GM18951 (cell line): ENCODE measurements around the gene ACTL10.

Experiments used
- POLR2A ChIP-seq: IDR thresholded peaks from 4 replicates; pipeline ENCODE4 v1.6.1; 2011; ENCODE audit warnings: mild to moderate bottlenecking; ENCODE audit not compliant: insufficient read length, insufficient read depth; ENCODE audit errors: extremely low read depth
- in situ Hi-C: fragments of 300-500 bp; cut with MboI; formaldehyde crosslinking; loops from one replicate; pipeline ENCODE4 v1.12.0; 2022; ENCODE audit warnings: low sequenced_read_pairs, mixed read lengths, inconsistent platforms; ENCODE audit not compliant: unreplicated experiment

ACTL10 gene

GRCh38 chr20:33663161-33664084 is 3.3 kb upstream of the ACTL10 start:
- in situ Hi-C loops: loop anchor here (10.0 kb wide), 1 partner anchor 209 kb away; no protein-coding TSS in a partner anchor
- peak; percentile 96 for TF ChIP-seq POLR2A

- TF ChIP-seq POLR2A: no peak
- in situ Hi-C loops: loop anchor here (10.0 kb wide), 1 partner anchor 209 kb away; no protein-coding TSS in a partner anchor
These were observed 2.5 kb upstream of the ACTL10 start for GRCh38 chr20:33664085-33664761.

DNA sequence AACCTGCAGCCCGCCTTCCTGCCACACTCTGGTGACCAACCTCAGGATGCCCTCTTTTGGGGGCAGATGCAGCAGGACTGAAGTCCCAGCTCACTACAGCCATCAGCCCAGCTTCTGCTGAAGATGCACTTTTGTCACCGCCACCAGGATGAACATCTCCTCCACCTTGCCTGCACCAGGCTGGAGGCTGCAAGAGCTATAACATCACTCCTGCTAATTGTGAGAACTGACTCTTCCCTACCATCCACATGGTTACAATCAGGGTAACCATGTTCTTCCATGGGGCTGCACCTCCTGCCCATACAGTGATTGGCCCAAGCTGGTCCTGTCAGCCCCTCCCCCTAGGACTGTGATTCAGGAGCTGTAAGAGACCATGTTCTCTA is 2.0 kb upstream of the ACTL10 start:
- in situ Hi-C loops: loop anchor here (10.0 kb wide), 1 partner anchor 210 kb away; no protein-coding TSS in a partner anchor
- TF ChIP-seq POLR2A: no peak

DNA sequence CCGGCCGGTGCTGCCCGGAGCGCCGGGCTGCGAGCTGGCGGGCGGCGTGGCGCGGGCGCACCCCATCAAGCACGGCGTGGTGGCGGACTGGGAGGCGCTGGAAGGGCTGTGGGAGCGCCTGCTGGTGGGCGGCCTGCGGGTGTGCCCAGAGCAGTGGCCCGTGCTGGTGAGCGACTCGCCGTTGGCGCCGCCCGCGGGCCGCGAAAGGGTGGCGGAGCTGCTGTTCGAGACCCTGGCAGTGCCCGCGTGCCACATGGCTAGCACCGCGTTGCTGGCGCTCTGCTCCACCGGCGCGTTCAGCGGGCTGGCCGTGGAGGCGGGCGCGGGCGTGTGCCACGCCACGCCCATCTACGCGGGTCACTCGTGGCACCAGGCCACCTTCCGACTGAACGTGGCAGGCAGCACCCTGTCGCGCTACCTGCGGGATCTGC is 517 bp downstream of the ACTL10 start:
- no peak for TF ChIP-seq POLR2A
- in situ Hi-C loops: loop anchor here (10.0 kb wide), 1 partner anchor 212 kb away; no protein-coding TSS in a partner anchor

- in situ Hi-C loops: loop anchor here (10.0 kb wide), 1 partner anchor 213 kb away; no protein-coding TSS in a partner anchor
- no peak for TF ChIP-seq POLR2A
These were observed 1.1 kb downstream of the ACTL10 start for GRCh38 chr20:33667676-33668465.

- no peak for TF ChIP-seq POLR2A
- in situ Hi-C loops: loop anchor here (10.0 kb wide), 1 partner anchor 214 kb away; no protein-coding TSS in a partner anchor
These were observed 1.9 kb downstream of the ACTL10 start for GRCh38 chr20:33668466-33669155.

GRCh38 chr20:33669224-33669623 is 2.5 kb downstream of the ACTL10 start:
- in situ Hi-C loops: loop anchor here (10.0 kb wide), 1 partner anchor 214 kb away; no protein-coding TSS in a partner anchor

DNA sequence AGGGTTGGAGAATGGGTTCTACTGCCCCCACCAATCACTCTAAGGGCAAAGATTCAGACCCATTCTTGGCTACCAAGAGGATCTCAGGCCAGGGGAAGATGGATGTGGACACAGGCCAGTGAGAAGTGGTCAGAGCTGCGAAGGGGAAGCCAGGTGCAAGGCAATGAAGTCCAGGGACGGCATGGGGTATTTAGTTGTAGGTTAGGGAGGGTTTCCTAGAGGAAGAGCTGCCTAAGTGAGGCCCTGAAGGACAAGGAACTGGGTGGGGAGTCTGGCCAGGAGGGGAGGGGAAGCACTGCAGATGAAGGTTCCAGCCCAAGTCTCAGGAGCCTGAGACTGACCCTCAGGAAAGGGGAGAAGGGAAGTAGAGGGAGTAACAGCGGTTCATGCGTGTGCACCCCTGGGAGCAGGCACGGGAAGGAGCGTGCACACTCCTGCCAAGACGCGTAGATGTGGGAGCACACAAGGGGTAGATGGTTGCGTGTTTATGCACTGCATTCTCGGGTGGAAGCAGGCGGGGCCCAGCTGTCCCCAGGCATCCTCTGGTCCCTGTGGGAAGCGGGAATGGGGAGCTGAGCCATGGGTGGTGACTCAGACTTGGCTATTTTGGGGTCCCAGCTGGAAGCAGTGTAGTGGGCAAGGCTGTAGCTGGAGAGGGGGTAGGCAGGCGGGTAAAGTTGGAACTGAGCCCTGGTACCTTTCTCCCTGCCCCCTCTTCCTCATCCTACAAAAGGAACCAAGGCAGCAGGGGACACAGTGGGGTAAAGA is 3.3 kb downstream of the ACTL10 start:
- in situ Hi-C loops: loop anchor here (10.0 kb wide), 1 partner anchor 215 kb away; no protein-coding TSS in a partner anchor
- TF ChIP-seq POLR2A: no peak

More at GRCh38 chr20:33669224-33669623, 2.5 kb downstream of the ACTL10 start:
- TF ChIP-seq POLR2A: no peak

GRCh38 chr20:33670715-33671499 is 4.2 kb downstream of the ACTL10 start:
- no peak for TF ChIP-seq POLR2A
- in situ Hi-C loops: no loop called here

- TF ChIP-seq POLR2A: no peak
- in situ Hi-C loops: no loop called here
These were observed 5.0 kb downstream of the ACTL10 start for GRCh38 chr20:33671573-33672288.
